DMS53 (cell line): ENCODE data around the gene WDR11.

Experiments used
- DNase-seq: peaks from one replicate; lab custom pipeline; 2025; lab: John Stamatoyannopoulos, UW

WDR11 gene, protein sequence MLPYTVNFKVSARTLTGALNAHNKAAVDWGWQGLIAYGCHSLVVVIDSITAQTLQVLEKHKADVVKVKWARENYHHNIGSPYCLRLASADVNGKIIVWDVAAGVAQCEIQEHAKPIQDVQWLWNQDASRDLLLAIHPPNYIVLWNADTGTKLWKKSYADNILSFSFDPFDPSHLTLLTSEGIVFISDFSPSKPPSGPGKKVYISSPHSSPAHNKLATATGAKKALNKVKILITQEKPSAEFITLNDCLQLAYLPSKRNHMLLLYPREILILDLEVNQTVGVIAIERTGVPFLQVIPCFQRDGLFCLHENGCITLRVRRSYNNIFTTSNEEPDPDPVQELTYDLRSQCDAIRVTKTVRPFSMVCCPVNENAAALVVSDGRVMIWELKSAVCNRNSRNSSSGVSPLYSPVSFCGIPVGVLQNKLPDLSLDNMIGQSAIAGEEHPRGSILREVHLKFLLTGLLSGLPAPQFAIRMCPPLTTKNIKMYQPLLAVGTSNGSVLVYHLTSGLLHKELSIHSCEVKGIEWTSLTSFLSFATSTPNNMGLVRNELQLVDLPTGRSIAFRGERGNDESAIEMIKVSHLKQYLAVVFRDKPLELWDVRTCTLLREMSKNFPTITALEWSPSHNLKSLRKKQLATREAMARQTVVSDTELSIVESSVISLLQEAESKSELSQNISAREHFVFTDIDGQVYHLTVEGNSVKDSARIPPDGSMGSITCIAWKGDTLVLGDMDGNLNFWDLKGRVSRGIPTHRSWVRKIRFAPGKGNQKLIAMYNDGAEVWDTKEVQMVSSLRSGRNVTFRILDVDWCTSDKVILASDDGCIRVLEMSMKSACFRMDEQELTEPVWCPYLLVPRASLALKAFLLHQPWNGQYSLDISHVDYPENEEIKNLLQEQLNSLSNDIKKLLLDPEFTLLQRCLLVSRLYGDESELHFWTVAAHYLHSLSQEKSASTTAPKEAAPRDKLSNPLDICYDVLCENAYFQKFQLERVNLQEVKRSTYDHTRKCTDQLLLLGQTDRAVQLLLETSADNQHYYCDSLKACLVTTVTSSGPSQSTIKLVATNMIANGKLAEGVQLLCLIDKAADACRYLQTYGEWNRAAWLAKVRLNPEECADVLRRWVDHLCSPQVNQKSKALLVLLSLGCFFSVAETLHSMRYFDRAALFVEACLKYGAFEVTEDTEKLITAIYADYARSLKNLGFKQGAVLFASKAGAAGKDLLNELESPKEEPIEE

DNA sequence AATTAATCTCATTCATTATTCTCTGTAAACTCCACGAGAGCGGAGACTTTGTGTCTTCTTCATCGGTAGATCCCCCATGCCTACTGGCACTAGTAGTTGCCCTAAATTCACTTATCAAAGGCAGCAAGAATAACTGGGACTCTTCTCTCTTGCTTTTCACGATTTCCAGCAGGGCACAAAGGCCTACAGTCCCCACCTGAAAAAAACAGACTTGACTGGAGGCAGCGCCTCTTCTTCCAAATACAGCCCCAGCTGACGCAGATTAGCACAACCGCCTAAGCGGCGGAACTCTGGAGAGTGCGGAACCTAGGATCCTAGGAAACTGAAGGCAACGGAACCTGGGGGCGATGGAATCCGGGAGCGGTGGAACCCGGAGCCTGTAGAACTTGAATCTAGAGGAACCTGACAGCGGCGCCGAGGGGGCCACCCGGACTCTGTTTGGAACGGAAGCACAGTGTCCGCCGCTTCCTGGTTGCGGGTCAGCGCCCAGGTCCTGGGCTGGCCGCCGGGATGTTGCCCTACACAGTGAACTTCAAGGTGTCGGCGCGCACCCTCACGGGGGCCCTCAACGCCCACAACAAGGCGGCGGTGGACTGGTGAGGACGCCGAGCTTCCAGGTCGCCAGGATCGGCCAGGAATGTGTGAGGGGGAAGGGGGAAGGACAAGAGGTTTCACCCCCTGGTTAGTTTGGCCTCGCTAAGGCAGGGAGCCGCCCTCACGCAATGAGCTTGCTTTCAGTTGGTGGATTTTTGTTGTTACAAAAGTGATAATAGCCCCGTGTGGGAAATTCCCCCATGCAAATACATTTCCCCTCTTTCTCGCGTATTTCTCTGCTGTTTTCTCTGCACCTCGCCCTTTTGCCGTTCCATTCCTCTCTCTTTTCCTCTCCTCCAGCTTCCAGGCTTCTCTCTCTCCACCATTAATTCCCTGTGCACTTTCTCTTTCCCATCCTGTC lies at the start of gene WDR11:
TSS of gene WDR11 (plus strand) at position 452 of the 955 bp plus-strand sequence. CDS start at position 511, 59 bp downstream.
- peak; percentile 93 for DNase-seq

DNA sequence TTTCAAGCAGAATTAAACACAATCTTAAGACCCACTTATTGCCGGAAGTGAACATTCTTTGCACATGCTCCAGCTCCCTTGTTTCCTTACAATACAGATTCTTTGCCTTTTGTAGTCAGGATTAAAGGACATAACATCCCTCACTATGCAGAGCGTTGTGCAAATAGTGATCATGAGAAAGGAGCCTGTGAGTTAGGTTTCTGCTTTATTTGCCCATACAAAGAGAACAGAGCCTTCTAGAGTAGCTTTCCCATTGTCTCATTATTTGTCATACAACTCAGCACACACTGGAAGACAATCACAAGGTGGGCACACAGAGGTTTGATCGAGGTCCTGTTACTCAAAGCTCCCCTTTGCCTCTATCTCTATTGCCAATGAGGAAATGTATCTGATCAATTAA lies 48.2 kb upstream of the WDR11 start:
- DNase-seq, result no peak

DNA sequence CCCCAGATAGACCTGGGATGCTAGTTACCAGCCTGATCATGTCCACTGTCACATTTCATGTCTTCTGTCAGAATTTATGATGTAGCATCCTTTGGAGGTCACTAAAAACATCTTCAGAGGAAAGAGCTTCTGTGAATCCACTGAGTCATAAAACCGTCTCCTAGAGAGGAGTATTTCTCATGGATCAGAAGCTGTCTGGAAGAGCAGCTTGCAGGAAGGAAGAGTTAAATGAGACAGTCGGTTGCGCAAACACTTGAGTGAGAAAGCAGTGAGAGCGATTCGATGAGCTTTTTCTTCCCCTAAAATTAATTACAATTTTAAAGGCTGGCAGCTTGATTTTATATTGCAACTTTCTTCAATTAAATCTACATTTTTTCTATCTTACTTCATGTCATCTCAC lies 47.2 kb upstream of the WDR11 start:
- DNase-seq, result no peak

DNA sequence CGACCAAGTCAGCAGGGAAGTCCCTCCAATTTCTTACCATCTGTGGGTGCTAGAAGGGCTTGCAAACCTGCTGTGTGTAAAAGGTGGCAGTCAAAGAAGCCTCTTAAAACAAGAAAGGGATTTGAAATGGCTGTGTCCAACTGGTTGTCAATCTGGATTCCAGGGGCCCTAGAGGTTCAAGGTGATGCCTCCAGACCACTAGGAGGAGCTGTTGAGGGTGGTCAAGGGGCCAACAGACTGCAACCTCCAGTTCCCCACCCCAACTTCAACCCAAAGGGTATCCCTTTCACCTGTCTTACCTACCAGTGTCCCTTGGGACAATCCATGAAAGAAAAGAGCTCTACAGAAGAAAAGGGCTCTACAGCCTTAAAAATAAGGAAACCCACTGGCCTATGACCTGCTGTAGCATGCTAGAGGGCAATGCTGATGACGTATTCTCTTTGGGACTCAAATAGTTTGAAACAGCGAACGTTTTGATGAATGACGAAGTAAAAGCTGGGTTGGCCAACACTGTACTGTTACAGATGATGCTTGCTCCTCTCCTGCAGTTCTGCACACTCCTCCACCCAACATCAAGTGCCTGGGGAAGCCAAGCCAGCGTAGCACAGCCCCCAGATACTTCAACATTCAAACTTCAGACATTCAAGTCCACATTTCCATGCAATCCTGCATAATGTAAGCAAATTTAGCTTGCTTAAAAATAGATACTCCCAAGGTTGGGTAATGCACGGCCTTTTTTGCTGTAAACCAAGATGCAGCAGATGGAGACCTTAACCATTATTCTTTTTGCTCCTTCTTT lies 45.9 kb upstream of the WDR11 start:
- DNase-seq, result no peak

DNA sequence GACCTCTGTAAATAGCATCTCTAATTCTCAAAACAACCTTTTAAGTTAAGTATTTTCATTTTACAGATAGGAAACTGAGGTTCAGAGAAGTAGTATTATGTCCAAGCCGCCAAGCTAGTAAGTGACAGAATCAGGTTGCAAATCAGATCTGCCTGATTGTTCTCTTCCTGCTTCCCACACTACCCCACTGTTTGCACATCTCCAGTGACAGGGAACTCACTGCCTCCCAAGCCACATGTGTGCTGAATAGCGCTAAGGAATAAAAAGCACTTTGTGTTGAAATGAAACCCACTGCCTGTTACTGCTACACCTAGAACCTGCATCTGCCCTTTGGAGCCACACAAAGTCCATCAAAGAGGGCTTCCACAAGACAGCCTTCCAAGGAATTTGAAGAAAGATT lies 45.1 kb upstream of the WDR11 start:
- DNase-seq, result no peak

DNA sequence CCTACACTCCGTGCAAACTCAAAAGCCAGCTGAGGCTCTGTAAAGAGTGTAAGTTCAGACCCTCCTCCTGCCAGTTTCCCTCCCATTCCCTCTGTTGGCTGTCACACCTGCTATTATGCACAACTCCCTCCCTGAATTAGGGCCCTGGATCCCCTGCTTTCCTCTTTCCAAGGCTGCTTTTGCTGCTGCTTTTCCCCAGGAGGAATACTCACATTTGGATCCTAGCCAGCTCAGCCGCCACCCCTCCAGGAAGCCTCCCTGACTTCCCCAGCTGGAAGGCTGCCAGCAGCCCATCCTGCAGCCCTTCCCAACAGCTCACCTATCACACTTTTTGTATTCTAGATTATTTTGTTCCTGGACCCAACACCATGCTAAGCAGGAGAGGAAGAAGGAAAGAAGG lies 40.9 kb upstream of the WDR11 start:
- no peak for DNase-seq

DNA sequence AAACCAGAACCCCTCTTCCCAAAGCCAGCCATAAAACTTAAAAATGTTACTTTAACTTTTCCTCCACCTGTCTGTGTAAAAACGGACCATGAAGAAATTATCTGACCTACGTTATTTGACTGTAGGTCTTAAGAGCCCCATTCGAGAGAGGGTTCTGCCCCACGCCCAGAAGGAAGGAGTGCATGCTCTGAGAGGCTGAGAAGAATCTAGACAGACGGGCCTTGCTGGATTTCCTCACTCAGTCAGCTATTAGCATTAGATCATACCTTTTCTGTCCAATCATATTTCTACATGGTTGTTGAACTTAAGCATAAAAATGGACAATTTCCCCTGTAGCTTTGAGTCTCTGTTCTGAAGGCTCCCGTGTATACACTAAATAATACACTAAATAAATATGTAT lies 38.1 kb upstream of the WDR11 start:
- no peak for DNase-seq

DNA sequence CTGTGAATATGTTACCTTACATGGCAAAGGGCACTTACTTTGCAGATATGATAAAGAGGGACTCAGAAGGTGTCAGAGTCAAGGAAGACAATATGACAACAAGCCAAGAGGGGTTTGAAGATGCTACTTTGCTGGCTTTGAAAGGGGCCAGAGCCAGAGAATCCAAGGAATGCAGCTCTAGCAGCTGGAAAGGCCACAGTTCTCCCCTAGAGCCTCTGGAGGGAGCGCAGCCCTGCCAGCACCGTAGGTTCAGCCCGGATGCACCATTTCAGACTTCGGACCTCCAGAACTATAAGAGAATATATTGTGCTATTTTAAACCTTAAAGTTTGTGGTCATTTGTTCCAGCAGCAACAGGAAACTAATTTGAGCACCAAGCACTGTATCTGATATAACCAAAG lies 32.9 kb upstream of the WDR11 start:
- DNase-seq, result no peak

DNA sequence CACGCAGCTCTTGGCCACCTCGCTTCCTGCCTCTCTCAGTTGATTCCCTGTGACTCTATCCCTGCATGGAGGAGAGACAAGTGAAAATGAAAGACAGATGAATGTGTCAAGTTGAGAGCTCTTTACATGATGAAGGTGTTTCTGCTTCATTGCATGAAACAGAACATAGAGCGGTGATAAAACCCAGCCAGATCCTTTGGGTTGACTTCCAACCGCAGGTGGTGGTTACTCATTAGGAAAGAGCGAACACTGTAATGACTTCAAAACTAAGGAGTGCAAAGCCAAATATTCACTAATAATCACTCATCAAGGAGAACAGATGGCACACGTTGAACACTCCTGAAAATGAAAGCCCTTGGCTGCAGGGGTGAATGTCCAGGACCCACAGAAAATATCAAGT lies 31.8 kb upstream of the WDR11 start:
- DNase-seq, result no peak

DNA sequence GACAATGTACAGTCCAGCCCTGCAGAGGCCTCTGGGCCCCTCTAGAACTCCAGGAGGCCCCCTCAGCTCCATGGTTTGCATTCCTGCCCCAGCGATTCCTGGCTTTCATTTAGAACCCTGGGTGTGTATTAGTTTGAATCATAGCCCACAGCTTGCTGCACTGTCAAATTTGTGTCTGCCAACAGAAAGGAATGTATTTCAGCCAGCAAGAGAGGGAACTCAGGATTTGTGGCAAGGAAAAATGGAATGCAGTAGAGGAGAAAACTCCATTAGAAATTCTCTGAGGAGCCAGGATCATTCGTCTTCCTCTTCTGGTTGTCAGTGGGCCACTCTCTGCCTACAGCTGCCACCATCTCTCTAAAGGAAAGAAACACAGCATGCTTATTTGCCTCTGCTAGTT lies 27.9 kb upstream of the WDR11 start:
- no peak for DNase-seq

DNA sequence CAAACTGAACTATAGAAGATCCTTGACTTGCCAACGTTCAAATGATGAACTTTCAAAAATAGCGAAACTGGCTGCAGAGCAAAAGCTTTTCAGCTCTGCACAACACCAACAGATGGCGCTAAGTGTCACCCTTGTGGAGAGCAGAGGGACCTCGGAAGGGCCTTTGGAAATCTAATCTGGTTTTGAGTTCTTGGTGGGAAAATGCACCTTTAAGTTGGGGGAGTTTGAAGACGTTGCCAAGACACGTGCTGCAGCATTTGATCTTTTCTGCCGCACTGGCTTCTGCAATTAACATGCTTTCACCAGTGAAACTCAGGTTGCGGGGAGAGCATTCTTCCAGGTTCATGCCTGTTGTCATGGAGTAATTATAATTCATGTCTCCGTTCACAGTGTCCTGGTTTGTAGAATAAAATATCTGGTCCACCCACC lies 26.3 kb upstream of the WDR11 start:
- DNase-seq, result peak; percentile 60

DNA sequence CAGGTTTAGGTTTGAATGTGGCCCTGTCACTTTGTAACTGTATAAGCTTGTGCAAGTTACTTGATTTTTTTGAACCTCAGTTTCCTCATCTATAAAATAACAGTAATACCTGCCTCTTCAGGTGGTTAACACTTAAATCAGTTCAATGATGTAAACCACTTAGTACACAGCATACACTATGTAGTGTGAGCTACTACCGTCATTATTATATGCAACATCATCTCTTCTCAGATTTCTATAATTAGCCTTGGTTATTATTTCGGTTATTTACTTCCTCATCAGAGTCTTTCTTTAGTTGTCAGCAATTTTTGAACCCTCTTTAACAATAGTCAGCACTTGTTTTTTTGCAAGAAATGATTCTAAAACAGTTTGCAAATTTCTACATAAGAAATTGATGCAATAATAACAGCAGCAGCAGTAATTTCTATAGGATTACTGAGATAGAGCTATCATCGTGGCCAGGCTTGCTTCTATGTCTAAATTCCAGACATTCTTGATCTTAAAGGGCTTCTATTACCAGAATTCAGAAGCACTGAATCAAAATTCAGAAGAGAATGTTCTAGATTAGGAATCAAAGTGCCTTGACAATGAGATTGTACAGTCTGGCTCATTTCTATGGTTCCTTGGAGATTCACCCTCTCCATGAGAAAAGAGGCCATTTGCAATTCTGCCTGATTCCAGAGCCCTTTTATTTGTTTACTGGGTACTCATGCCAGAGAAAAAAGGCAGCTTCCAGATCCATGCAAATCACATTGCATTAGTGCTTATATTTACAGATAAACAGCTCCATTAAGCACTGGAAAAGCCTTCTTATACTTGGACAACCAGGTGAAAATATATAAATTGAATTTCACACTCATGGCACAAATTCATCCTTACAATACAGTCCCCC lies 25.0 kb upstream of the WDR11 start:
- DNase-seq, result no peak

DNA sequence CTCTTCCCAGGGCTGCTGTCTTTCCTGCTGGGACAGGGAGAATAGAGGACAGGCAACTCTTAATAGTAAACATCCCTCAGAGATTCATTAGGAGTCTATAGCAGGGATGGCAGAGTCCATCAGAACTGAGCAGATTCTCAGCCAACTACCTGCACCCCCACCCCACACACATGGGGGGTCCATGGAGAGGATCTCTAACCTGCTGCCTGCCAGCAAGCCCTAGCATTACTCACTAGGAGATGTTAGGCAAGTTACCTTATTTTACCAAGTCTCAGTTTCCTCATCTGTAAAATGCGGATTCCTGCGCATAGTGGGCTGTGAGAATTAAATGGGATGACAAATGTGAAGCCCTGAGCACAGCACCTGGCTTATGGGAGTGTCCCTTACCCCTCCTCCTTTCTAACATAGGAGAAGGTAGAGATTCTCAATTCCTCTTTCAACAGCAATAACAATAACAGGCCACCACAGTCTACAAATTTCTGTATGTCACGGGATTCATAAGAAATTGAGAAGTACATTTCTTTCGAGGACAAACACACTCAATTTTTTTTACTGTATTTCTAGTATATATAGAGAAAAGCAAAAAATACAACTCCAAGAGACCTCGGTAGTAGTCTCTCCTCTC lies 23.8 kb upstream of the WDR11 start:
- no peak for DNase-seq

DNA sequence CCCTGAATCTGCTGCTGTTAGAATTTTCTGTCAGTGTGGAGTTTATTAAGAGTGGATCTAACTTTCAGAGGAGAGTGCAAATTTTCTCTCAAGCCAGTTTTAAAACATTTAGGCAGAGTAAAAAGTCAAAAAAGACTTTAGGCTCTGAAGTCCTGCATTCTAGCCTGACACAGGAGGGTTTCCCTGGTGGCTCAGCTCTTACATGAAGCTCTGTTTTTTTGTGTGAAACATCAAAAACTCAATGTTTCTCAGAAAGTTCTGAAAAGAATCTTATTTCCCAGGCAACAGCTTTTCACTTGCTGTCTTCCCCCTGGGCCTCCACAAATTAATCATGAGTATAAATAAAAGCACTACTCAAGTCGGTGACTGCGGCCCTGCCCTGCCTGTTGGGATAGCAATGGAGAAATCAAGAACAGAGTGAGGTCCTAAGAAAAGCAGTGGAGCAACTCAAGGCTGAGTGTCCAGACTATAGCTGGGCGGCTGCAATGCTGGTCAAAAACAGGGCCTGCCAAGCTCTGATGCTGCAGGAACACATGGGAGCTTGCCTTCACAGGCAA lies 22.3 kb upstream of the WDR11 start:
- no peak for DNase-seq

DNA sequence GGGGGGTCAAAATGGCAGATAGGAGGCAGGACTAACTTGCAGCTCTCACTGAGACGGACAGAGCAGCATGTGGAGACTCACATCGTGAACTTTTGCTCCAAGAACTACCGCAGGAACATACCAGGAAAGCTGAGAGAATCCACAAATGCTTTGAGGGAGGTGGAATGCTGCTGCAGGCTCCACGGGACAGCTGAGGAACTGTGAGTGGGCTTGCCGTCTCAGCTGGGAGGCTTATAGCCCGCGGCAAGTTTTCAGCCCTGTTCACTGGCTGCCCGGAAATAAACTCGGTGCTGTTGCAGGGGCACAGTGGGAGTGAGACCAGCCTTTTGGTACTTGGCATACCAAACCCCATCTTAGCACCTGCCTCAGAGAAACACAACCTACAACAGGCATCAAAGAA lies 19.1 kb upstream of the WDR11 start:
- no peak for DNase-seq

DNA sequence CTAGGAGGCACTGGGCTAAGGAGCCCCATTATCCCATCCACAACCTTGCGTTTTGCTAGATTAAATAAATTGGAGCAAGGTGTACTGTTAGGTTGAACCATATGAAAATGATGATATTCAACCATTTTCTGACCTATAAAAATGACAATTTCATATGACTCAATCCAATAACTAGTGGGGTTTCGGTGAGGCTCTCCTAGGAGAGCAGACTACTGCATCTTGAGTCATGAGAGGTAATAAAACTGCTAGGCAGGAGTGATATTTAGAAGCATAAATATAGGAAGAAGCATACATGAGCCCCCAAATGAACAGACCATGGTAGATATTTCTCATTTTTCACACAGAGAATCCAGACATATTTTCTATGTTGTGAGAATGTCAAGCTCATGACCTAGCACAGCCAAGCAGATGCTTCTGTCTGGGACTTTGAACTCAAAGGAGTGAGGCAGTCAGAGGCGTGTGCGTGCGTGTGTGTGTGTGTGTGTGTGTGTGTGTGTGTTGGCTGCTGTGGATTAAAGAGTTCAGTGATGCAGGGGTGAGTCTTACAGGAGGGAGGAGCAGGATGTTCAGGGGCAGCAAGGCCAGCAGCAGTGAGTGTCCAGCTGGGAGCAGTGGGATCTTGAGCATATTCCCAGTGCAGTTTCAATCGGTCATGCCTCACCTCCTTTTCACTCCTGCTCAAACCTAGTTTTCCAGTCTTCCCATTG lies 17.8 kb upstream of the WDR11 start:
- DNase-seq, result no peak

DNA sequence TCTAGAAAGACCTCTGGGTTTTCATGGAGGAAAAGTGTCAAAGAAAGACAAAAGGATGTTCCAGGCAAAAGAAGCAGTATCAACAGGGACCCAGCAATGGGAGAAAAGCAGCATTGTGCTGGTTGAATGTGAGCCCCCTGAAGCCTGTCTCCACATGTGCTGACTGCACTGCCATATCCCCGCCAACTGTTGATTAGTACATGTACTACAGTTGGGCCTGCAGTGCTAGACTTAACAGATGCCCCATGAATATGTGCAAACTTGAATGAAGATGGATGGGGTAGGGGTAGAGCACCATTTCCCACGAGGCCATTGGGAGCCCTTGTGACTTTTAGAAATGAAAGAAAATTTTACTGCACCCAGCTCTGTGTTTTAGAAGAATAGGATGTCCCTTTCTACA lies 15.6 kb upstream of the WDR11 start:
- DNase-seq, result no peak

DNA sequence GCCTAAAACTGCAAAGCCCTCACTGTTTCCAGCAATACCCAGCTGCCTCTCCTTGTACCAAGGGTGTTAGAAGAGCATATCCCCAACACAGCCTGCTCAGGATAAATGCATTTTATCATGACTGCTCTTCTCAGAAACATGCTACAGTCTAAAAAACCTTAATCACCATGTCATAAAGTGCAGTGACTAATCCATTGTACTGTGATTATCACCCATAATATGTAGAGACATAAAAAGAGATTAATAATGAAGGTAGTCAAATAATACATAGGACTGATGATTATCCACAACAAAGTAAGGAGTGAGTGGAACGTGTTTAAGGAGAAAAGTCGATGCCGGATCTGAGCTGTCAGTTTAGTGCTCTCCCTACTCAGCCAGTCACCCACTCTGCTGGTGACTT lies 12.2 kb upstream of the WDR11 start:
- DNase-seq, result no peak
